Transverse colon (tissue), 4 donors: ENCODE measurements around the gene RASAL1.

Experiments
- CTCF ChIP-seq, 5 experiments: fragments of 200-600 bp in 3 of 5; fragments of 450-650 bp in 2 of 5; sonication (generic) in 3 of 5; IDR thresholded peaks; 1 replicate in 2 of 5; 2 replicates in 3 of 5; pipeline ENCODE4 v1.5.1; 2016 to 2017; ENCODE audit warnings: antibody characterized with exemption in 5 of 5, inconsistent platforms in 3 of 5, mild to moderate bottlenecking in 2 of 5, moderate library complexity in 1 of 5
- EP300 ChIP-seq: sonication (generic); formaldehyde crosslinking; IDR thresholded peaks from one replicate; pipeline ENCODE4 v1.6.1; 2017; ENCODE audit warnings: antibody characterized with exemption, low read depth
- POLR2A ChIP-seq: fragments of 450-650 bp; IDR thresholded peaks from one replicate; pipeline ENCODE4 v1.6.1; 2016; ENCODE audit warnings: antibody characterized with exemption, mild to moderate bottlenecking, moderate library complexity
- POLR2AphosphoS5 ChIP-seq, 3 donors: sonication (generic); formaldehyde crosslinking; IDR thresholded peaks; one replicate each; pipeline ENCODE4 v1.6.1; 2016; ENCODE audit warnings: antibody characterized with exemption in 3 of 3

GRCh38 chr12:113073586-113073985 lies 62.0 kb downstream of the RASAL1 start:
- TF ChIP-seq POLR2A (no peak), POLR2AphosphoS5 (IDR thresholded peaks at IDR 0.05) (no peak), CTCF (IDR thresholded peaks at IDR 0.05) (no peak), EP300 (no peak)
